Pons (tissue), 1 donor: Measurements from ENCODE around the gene ARHGAP1.

Experiments
- DNase-seq: peaks from one replicate; pipeline ENCODE4 v3.0.0-alpha.2; 2016; ENCODE audit warnings: low spot score

The ARHGAP1 gene

GRCh38 chr11:46640036-46640788 lies 60.2 kb downstream of the ARHGAP1 start:
- no peak for DNase-seq

- DNase-seq = no peak
These were observed 61.1 kb downstream of the ARHGAP1 start for GRCh38 chr11:46639197-46639839.

GRCh38 chr11:46637546-46637945 lies 62.9 kb downstream of the ARHGAP1 start:
- peak; percentile 87 for DNase-seq

GRCh38 chr11:46635557-46636139 lies 64.8 kb downstream of the ARHGAP1 start:
- DNase-seq = peak; percentile 54

GRCh38 chr11:46633291-46634217 lies 66.9 kb downstream of the ARHGAP1 start:
- DNase-seq = no peak

GRCh38 chr11:46632502-46632901 lies 67.9 kb downstream of the ARHGAP1 start:
- no peak for DNase-seq

- no peak for DNase-seq
These were observed 68.7 kb downstream of the ARHGAP1 start for GRCh38 chr11:46631676-46632075.

- no peak for DNase-seq
These were observed 70.2 kb downstream of the ARHGAP1 start for GRCh38 chr11:46630237-46630636.

GRCh38 chr11:46628961-46629360 lies 71.5 kb downstream of the ARHGAP1 start:
- no peak for DNase-seq
